ENCODE measurements around the gene CHTOP. TPM values are rescaled to one million over a fixed set of nuclear protein-coding genes. Genes with fewer than 3 reads are reported as not detected.

Gene CHTOP
- polyA plus RNA-seq, 1 of the 3 experiments (the other 2 are of a cell fraction) = 84.9 TPM

DNA sequence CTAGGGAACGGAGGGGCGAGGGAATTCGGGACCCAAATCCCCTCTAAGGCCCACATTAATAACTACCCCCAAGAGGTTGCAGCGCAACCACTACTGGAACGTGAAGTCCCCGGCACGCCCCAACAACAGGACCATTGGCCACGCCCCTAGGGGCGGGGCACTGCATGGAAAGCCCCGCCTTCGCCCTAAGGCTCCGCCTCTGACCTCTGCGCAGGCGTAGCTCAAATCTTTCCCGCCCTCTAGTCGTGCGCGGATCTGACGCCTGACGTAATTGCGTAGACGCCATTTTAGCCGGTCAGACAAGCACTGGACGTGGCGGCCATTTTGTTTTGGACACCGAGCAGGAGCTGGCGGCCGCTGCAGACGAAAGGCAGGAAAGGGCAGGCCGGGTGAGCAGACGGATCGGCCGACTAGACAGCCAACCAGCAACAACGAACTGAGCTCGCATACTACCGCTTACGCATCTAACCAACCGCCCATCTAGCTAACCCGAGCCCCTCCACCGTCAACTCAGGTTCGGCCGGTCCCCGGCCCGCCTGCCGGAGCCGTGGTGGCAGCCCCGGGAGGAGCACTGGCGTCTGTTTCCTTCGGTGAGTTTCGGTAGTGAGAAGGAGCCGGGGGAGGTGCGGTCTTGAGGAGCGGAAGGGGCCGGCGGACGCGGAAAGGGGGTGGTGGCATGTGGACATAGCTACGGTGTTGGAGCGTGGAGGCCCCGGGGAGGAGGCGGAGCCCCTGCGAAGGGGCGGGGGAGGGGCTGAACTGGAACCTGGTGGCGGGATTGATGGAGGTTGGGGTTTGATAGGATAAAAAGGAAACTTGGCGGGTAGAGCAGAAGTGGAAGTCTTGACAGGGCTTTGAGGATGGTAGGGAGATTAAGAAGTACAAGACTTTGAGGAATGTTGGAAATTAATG lies at the start of gene CHTOP (continued):
- TF ChIP-seq REST (IDR thresholded peaks at IDR 0.05; ENCODE audit: low read depth, low read length) (0 out of 2 replicates have a peak, but pooled peaks have one; percentile 13), FOSL2 (IDR thresholded peaks at IDR 0.05; ENCODE audit: borderline replicate concordance, low read depth) (no peak), TAF1 (IDR thresholded peaks at IDR 0.05; ENCODE audit: borderline replicate concordance, low read depth, low read length) (peak; percentile 84), FOXJ3 (CRISPR knock-in tag; IDR thresholded peaks at IDR 0.05) (no peak), NFIC (IDR thresholded peaks at IDR 0.05; ENCODE audit: borderline replicate concordance) (no peak), USF1 (IDR thresholded peaks at IDR 0.05; ENCODE audit: borderline replicate concordance, low read depth) (0 out of 2 replicates have a peak, but pooled peaks have one; percentile 52), RXRA (IDR thresholded peaks at IDR 0.05; ENCODE audit: borderline replicate concordance, low read depth) (no peak)
- TF ChIP-seq, protein P1, sequence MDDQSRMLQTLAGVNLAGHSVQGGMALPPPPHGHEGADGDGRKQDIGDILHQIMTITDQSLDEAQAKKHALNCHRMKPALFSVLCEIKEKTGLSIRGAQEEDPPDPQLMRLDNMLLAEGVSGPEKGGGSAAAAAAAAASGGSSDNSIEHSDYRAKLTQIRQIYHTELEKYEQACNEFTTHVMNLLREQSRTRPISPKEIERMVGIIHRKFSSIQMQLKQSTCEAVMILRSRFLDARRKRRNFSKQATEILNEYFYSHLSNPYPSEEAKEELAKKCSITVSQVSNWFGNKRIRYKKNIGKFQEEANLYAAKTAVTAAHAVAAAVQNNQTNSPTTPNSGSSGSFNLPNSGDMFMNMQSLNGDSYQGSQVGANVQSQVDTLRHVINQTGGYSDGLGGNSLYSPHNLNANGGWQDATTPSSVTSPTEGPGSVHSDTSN (IDR thresholded peaks at IDR 0.05) = 0 out of 2 replicates have a peak, but pooled peaks have one; percentile 14

DNA sequence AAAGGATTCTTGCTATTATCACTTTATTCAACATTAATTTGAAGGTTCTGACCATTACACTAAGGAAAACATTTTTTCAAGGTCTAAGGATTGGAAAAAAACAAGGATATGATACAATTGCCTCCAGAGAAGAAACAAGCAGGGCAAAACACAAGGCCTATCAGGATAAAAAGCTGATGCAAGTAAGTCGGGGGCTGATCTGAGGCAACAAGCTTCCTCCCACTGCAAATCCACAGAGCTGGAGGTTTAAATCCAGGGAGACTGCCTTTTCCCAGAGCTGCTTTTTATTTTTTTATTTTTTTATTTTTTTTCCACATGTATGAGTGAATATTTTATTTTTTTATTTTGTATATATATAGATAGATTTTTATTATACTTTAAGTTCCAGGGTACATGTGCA lies 48.9 kb upstream of the CHTOP start:
- POLR2A ChIA-PET = no interaction called here
- H3K9ac ChIP-seq = no peak overlapping the region

More for the DNA sequence above, 48.9 kb upstream of the CHTOP start:
- Histone ChIP-seq H4K20me1 (ENCODE audit: insufficient read depth) (no peaks in the 10 kb centered on the region), H3K27ac (ENCODE audit: low read depth in 2 of 2, low read length in 1 of 2) (no peak overlapping the region), H3K4me2 (no peak overlapping the region), H3F3A (replicated peaks; ENCODE audit: insufficient read depth) (no peaks in the 10 kb centered on the region), H3K27me3 (ENCODE audit: insufficient read depth) (no peaks in the 10 kb centered on the region), H3K4me3 (ENCODE audit: low read depth in 2 of 2, low read length in 1 of 2) (no peak overlapping the region), H3K9me3 (no peaks in the 10 kb centered on the region), H3K9me2 (no peaks in the 10 kb centered on the region), H3K4me1 (ENCODE audit: control insufficient read depth in 1 of 2, insufficient read depth in 2 of 2, low read depth in 1 of 2, low read length in 1 of 2) (peaks cover 0 to 3% of the 10 kb centered on the region in 2 experiments; a peak in 2 of 4 replicates), H2AFZ (ENCODE audit: low read depth) (no peak overlapping the region), H3K36me3 (replicated peaks in 1 of 2; ENCODE audit: control insufficient read depth in 1 of 2, insufficient read depth in 2 of 2, low read length in 1 of 2) (no peaks in the 10 kb centered on the region), H3K79me2 (ENCODE audit: insufficient read depth) (no peaks in the 10 kb centered on the region)
- 91% methylated on average over 1 of the region's 1 CpG for WGBS (ENCODE audit: low lambda C conversion rate)
- CTCF ChIA-PET = interaction anchor here (0.6 to 3.3 kb wide), 5 partner anchors 11 to 401 kb away, joined by 3 to 18 read pairs (median 4); partner anchors contain the start of gene RAB13
- TF ChIP-seq, protein P1 (IDR thresholded peaks at IDR 0.05) = no peak
- TF ChIP-seq MEF2A (IDR thresholded peaks at IDR 0.05; ENCODE audit: borderline replicate concordance, low read depth) (no peak), ZBTB33 (IDR thresholded peaks at IDR 0.05; ENCODE audit: borderline replicate concordance, low read depth) (no peak), GATA2 (CRISPR knock-in tag; IDR thresholded peaks at IDR 0.05) (no peak), SIN3A (IDR thresholded peaks at IDR 0.05; ENCODE audit: borderline replicate concordance, low read depth, low read length) (no peak), NFIC (IDR thresholded peaks at IDR 0.05; ENCODE audit: borderline replicate concordance) (no peak), FOXJ3 (CRISPR knock-in tag; IDR thresholded peaks at IDR 0.05) (no peak), ELF1 (IDR thresholded peaks at IDR 0.05) (no peak), YY1 (IDR thresholded peaks at IDR 0.05; ENCODE audit: low read depth) (no peak)
- TF ChIP-seq, protein P2, sequence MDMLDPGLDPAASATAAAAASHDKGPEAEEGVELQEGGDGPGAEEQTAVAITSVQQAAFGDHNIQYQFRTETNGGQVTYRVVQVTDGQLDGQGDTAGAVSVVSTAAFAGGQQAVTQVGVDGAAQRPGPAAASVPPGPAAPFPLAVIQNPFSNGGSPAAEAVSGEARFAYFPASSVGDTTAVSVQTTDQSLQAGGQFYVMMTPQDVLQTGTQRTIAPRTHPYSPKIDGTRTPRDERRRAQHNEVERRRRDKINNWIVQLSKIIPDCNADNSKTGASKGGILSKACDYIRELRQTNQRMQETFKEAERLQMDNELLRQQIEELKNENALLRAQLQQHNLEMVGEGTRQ (IDR thresholded peaks at IDR 0.05; ENCODE audit: borderline replicate concordance, low read depth, low read length) = no peak
- no peak for DNase-seq
